Measurements from ENCODE around the gene HS2ST1. TPM values are rescaled to one million over a fixed set of nuclear protein-coding genes. Genes with fewer than 3 reads are reported as not detected.

Gene HS2ST1
- polyA plus RNA-seq, 1 donor (not counting 4 experiments of a cell fraction or from before 2014, with no cell fraction given), result 18.7 TPM

DNA sequence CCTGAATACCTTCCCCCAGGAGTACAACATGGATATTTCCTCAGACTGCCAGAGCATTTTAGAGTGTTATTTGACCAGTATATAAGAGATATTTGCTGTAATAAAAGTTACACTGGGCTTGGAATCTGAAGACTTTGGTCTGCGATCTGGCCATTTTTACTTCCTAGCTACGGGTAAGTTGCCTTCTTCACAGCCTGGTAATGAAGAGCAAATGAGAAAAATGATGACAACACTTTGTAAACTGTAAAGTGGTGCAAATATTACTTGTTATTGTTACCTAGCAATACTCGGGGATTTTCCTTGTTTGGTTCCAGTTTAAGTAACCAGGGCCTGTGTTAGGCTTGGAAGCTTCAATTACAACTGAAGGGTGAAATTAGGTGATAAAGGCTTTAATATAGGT, 233.4 kb downstream of the HS2ST1 start:
- no peak overlapping the region for H3K9ac ChIP-seq (ENCODE audit: control insufficient read depth, extremely low read depth, insufficient read depth, low read length)
- peaks cover 20% of the 10 kb centered on the region for H3K4me1 ChIP-seq (ENCODE audit: control insufficient read depth, extremely low read depth, insufficient read depth, low read length)
- no peak for TF ChIP-seq EZH2 (IDR thresholded peaks at IDR 0.05; ENCODE audit: low read length)
- TF ChIP-seq, protein P1, sequence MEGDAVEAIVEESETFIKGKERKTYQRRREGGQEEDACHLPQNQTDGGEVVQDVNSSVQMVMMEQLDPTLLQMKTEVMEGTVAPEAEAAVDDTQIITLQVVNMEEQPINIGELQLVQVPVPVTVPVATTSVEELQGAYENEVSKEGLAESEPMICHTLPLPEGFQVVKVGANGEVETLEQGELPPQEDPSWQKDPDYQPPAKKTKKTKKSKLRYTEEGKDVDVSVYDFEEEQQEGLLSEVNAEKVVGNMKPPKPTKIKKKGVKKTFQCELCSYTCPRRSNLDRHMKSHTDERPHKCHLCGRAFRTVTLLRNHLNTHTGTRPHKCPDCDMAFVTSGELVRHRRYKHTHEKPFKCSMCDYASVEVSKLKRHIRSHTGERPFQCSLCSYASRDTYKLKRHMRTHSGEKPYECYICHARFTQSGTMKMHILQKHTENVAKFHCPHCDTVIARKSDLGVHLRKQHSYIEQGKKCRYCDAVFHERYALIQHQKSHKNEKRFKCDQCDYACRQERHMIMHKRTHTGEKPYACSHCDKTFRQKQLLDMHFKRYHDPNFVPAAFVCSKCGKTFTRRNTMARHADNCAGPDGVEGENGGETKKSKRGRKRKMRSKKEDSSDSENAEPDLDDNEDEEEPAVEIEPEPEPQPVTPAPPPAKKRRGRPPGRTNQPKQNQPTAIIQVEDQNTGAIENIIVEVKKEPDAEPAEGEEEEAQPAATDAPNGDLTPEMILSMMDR (optimal IDR thresholded peaks at IDR 0.05 in 1 of 3, IDR thresholded peaks at IDR 0.05 in 1 of 3, conservative IDR thresholded peaks at IDR 0.05 in 1 of 3; ENCODE audit: extremely low read depth in 1 of 3, insufficient read depth in 2 of 3, low read length in 3 of 3), result no peak
- no peak overlapping the region for H3K27ac ChIP-seq (ENCODE audit: control insufficient read depth, insufficient read depth, low read length)
- dilution Hi-C loops (cut with MboI; ENCODE audit: extremely low pct_ligation_motif_present, low sequenced_read_pairs), result no loop called here
- no peak overlapping the region for H3K4me3 ChIP-seq (ENCODE audit: control insufficient read depth in 2 of 3, extremely low read depth in 1 of 3, insufficient read depth in 2 of 3, low read depth in 1 of 3, low read length in 3 of 3)
- H3K9me1 ChIP-seq (ENCODE audit: control insufficient read depth, extremely low read depth, insufficient read depth, low read length), result no peaks in the 10 kb centered on the region
- H3K79me2 ChIP-seq (ENCODE audit: control insufficient read depth, insufficient read depth, low read length), result no peaks in the 10 kb centered on the region
- no peaks in the 10 kb centered on the region for H3K9me3 ChIP-seq (ENCODE audit: control insufficient read depth, low read depth, low read length)
- no peak for DNase-seq (ENCODE audit: low read depth, low spot score)
- no peaks in the 10 kb centered on the region for H3K27me3 ChIP-seq (ENCODE audit: control insufficient read depth, extremely low read depth, insufficient read depth, low read length)
- no peak for FAIRE-seq
- H3K36me3 ChIP-seq (ENCODE audit: control insufficient read depth in 2 of 2, extremely low read depth in 1 of 2, insufficient read depth in 2 of 2, low read length in 2 of 2), result no peaks in the 10 kb centered on the region
- no peak overlapping the region for H3K4me2 ChIP-seq (ENCODE audit: control insufficient read depth, extremely low read depth, insufficient read depth, low read depth, low read length)
- H4K20me1 ChIP-seq (ENCODE audit: control insufficient read depth, extremely low read depth, insufficient read depth, low read length), result no peaks in the 10 kb centered on the region
- no peak overlapping the region for H2AFZ ChIP-seq (ENCODE audit: control insufficient read depth, low read length)

DNA sequence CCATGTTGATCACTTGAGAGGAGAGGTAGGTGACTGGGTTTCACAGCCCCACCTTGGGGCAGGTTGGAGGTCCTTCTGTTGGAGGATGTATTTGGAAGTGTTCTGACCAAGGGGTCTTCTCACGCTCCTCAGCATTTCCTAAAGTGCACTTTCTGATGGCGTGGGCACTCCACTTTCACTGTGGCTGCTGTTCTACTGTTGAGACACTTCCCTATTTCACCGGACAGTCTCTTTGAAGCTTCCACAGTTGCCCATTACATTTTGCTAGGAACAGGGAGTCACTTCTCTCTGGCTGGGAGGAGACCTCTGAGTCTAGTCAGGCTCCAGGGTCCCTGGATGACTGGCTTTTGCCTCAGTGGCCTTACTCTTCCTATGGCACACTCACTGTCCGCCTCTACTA, 234.2 kb downstream of the HS2ST1 start:
- H3K79me2 ChIP-seq (ENCODE audit: control insufficient read depth, insufficient read depth, low read length), result no peaks in the 10 kb centered on the region
- H2AFZ ChIP-seq (ENCODE audit: control insufficient read depth, low read length), result no peak overlapping the region
- FAIRE-seq (no peak), DNase-seq (ENCODE audit: low read depth, low spot score) (no peak)
- H3K27me3 ChIP-seq (ENCODE audit: control insufficient read depth, extremely low read depth, insufficient read depth, low read length), result no peaks in the 10 kb centered on the region
- TF ChIP-seq, protein P1 (optimal IDR thresholded peaks at IDR 0.05 in 1 of 3, IDR thresholded peaks at IDR 0.05 in 1 of 3, conservative IDR thresholded peaks at IDR 0.05 in 1 of 3; ENCODE audit: extremely low read depth in 1 of 3, insufficient read depth in 2 of 3, low read length in 3 of 3), result no peak
- TF ChIP-seq EZH2 (IDR thresholded peaks at IDR 0.05; ENCODE audit: low read length), result no peak
- no peak overlapping the region for H3K27ac ChIP-seq (ENCODE audit: control insufficient read depth, insufficient read depth, low read length)
- no peak overlapping the region for H3K4me3 ChIP-seq (ENCODE audit: control insufficient read depth in 2 of 3, extremely low read depth in 1 of 3, insufficient read depth in 2 of 3, low read depth in 1 of 3, low read length in 3 of 3)
- H3K36me3 ChIP-seq (ENCODE audit: control insufficient read depth in 2 of 2, extremely low read depth in 1 of 2, insufficient read depth in 2 of 2, low read length in 2 of 2), result no peaks in the 10 kb centered on the region
- no peaks in the 10 kb centered on the region for H3K9me3 ChIP-seq (ENCODE audit: control insufficient read depth, low read depth, low read length)
- dilution Hi-C loops (cut with MboI; ENCODE audit: extremely low pct_ligation_motif_present, low sequenced_read_pairs), result no loop called here
- H3K9me1 ChIP-seq (ENCODE audit: control insufficient read depth, extremely low read depth, insufficient read depth, low read length), result no peaks in the 10 kb centered on the region
- H3K4me1 ChIP-seq (ENCODE audit: control insufficient read depth, extremely low read depth, insufficient read depth, low read length), result peaks cover 20% of the 10 kb centered on the region
- H3K9ac ChIP-seq (ENCODE audit: control insufficient read depth, extremely low read depth, insufficient read depth, low read length), result no peak overlapping the region
- no peaks in the 10 kb centered on the region for H4K20me1 ChIP-seq (ENCODE audit: control insufficient read depth, extremely low read depth, insufficient read depth, low read length)
- H3K4me2 ChIP-seq (ENCODE audit: control insufficient read depth, extremely low read depth, insufficient read depth, low read depth, low read length), result no peak overlapping the region

Measured in keratinocyte (primary cell).